Measurements from ENCODE around the gene PLCG2.

The PLCG2 gene

DNA sequence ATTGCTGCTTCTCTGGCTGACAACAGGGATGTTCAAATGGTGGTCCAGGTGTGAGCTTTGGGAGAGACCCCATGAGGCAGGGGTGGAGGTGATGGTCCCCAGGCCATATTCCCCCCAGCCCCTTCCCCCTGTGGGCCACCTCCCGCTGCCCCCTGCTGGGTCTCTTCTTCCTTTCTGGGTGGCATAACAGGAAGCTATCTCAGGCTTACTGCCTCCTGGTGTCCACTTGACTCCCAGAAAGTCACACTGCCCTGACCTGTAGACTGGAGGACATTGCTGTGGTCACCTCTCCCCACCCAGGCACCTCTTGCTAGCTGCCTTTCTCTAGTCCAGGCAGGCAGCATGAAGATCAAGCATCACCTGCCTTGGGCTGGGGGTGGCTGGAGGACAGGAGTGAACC lies 46.4 kb upstream of the PLCG2 start:
- no peak overlapping the region for H2BK5ac ChIP-seq (ENCODE audit: low read length)

GRCh38 chr16:81733295-81733694 lies 45.8 kb upstream of the PLCG2 start:
- H3K23ac ChIP-seq (ENCODE audit: low read depth, low read length, poor library complexity) = no peak overlapping the region
- H3K18ac ChIP-seq (ENCODE audit: low read length) = no peak overlapping the region
- no peak overlapping the region for H2BK120ac ChIP-seq (ENCODE audit: low read depth, low read length)
- no peak overlapping the region for H3K9ac ChIP-seq (ENCODE audit: low read depth, low read length, poor library complexity)
- no peak overlapping the region for H2AFZ ChIP-seq (ENCODE audit: low read length)
- H3K79me1 ChIP-seq (ENCODE audit: low read depth, low read length) = no peaks in the 10 kb centered on the region
- no peaks in the 10 kb centered on the region for H3K27me3 ChIP-seq (ENCODE audit: control insufficient read depth in 3 of 3, insufficient read depth in 3 of 3, low read depth in 1 of 3, low read length in 3 of 3)
- H3K4ac ChIP-seq (ENCODE audit: low read length) = no peak overlapping the region
- H2BK12ac ChIP-seq (ENCODE audit: low read length) = no peak overlapping the region
- no peak overlapping the region for H2BK15ac ChIP-seq (ENCODE audit: low read length)
- no peak overlapping the region for H2BK5ac ChIP-seq (ENCODE audit: low read length)
- 100% methylated on average over 1 of the region's 1 CpG; no CpG with 5 or more reads in 1 of the 2 donors for WGBS, 2 donors (ENCODE audit: extremely low coverage in 2 of 2, insufficient read length in 2 of 2, insufficient replicate concordance in 1 of 2)
- no peak overlapping the region for H3K4me2 ChIP-seq (ENCODE audit: insufficient read depth, low read length, poor library complexity, severe bottlenecking)
- no peaks in the 10 kb centered on the region for H3K36me3 ChIP-seq (replicated peaks in 1 of 2; ENCODE audit: control insufficient read depth in 2 of 2, insufficient read depth in 2 of 2, low read length in 2 of 2)
- peaks cover 0 to under 1% of the 10 kb centered on the region in 2 donors for H3K9me3 ChIP-seq (replicated peaks in 1 of 2; ENCODE audit: control insufficient read depth in 2 of 2, insufficient read depth in 1 of 2, low read depth in 1 of 2, low read length in 2 of 2)
- H3K14ac ChIP-seq (ENCODE audit: low read length) = no peak overlapping the region
- no peak overlapping the region for H4K91ac ChIP-seq (ENCODE audit: low read depth, low read length, poor library complexity)
- no peak overlapping the region for H3K27ac ChIP-seq (replicated peaks; ENCODE audit: low read length)
- no peak overlapping the region for H4K8ac ChIP-seq (ENCODE audit: low read depth, low read length)
- no peak overlapping the region for H3K4me3 ChIP-seq (ENCODE audit: low read length in 2 of 2)
- H2AK5ac ChIP-seq (ENCODE audit: low read depth, low read length) = no peak overlapping the region
- peaks cover 12 to 16% of the 10 kb centered on the region in 2 donors for H3K4me1 ChIP-seq (ENCODE audit: control insufficient read depth in 2 of 2, insufficient read depth in 1 of 2, low read depth in 1 of 2, low read length in 2 of 2)
- no peak for DNase-seq (ENCODE audit: low spot score)

More for the DNA sequence above, 46.4 kb upstream of the PLCG2 start:
- peak overlapping the region; percentile 16 for H3K18ac ChIP-seq (ENCODE audit: low read length)
- no peak overlapping the region for H2AFZ ChIP-seq (ENCODE audit: low read length)
- no peaks in the 10 kb centered on the region for H3K27me3 ChIP-seq (ENCODE audit: control insufficient read depth in 3 of 3, insufficient read depth in 3 of 3, low read depth in 1 of 3, low read length in 3 of 3)
- no peak overlapping the region for H4K8ac ChIP-seq (ENCODE audit: low read depth, low read length)
- H2BK120ac ChIP-seq (ENCODE audit: low read depth, low read length) = no peak overlapping the region
- no peaks in the 10 kb centered on the region for H3K79me1 ChIP-seq (ENCODE audit: low read depth, low read length)
- no peak overlapping the region for H3K23ac ChIP-seq (ENCODE audit: low read depth, low read length, poor library complexity)
- no peak overlapping the region for H2BK12ac ChIP-seq (ENCODE audit: low read length)
- H3K4me2 ChIP-seq (ENCODE audit: insufficient read depth, low read length, poor library complexity, severe bottlenecking) = no peak overlapping the region
- DNase-seq (ENCODE audit: low spot score) = no peak
- peak overlapping the region; percentile 16 for H2AK5ac ChIP-seq (ENCODE audit: low read depth, low read length)
- H3K9me3 ChIP-seq (replicated peaks in 1 of 2; ENCODE audit: control insufficient read depth in 2 of 2, insufficient read depth in 1 of 2, low read depth in 1 of 2, low read length in 2 of 2) = no peaks in the 10 kb centered on the region
- H3K14ac ChIP-seq (ENCODE audit: low read length) = no peak overlapping the region
- peaks cover 12 to 16% of the 10 kb centered on the region in 2 donors for H3K4me1 ChIP-seq (ENCODE audit: control insufficient read depth in 2 of 2, insufficient read depth in 1 of 2, low read depth in 1 of 2, low read length in 2 of 2)
- no peak overlapping the region for H3K27ac ChIP-seq (replicated peaks; ENCODE audit: low read length)
- no peaks in the 10 kb centered on the region for H3K36me3 ChIP-seq (replicated peaks in 1 of 2; ENCODE audit: control insufficient read depth in 2 of 2, insufficient read depth in 2 of 2, low read length in 2 of 2)
- no peak overlapping the region for H3K4me3 ChIP-seq (ENCODE audit: low read length in 2 of 2)
- no peak overlapping the region for H3K9ac ChIP-seq (ENCODE audit: low read depth, low read length, poor library complexity)
- H4K91ac ChIP-seq (ENCODE audit: low read depth, low read length, poor library complexity) = no peak overlapping the region
- WGBS, 2 donors (ENCODE audit: extremely low coverage in 2 of 2, insufficient read length in 2 of 2, insufficient replicate concordance in 1 of 2) = no CpG with 5 or more reads among the region's 1 CpG
- no peak overlapping the region for H2BK15ac ChIP-seq (ENCODE audit: low read length)
- no peak overlapping the region for H3K4ac ChIP-seq (ENCODE audit: low read length)

- no CpG with 5 or more reads among the region's 6 CpGs for WGBS, 2 donors (ENCODE audit: extremely low coverage in 2 of 2, insufficient read length in 2 of 2, insufficient replicate concordance in 1 of 2)
- no peak overlapping the region for H3K4me3 ChIP-seq (ENCODE audit: low read length in 2 of 2)
- H3K23ac ChIP-seq (ENCODE audit: low read depth, low read length, poor library complexity) = no peak overlapping the region
- H2AK5ac ChIP-seq (ENCODE audit: low read depth, low read length) = no peak overlapping the region
- H2BK15ac ChIP-seq (ENCODE audit: low read length) = peak overlapping the region; percentile 33
- no peak overlapping the region for H2BK120ac ChIP-seq (ENCODE audit: low read depth, low read length)
- peaks cover 12 to 16% of the 10 kb centered on the region in 2 donors for H3K4me1 ChIP-seq (ENCODE audit: control insufficient read depth in 2 of 2, insufficient read depth in 1 of 2, low read depth in 1 of 2, low read length in 2 of 2)
- H2BK5ac ChIP-seq (ENCODE audit: low read length) = no peak overlapping the region
- no peak overlapping the region for H3K9ac ChIP-seq (ENCODE audit: low read depth, low read length, poor library complexity)
- no peak overlapping the region for H4K8ac ChIP-seq (ENCODE audit: low read depth, low read length)
- no peaks in the 10 kb centered on the region for H3K27me3 ChIP-seq (ENCODE audit: control insufficient read depth in 3 of 3, insufficient read depth in 3 of 3, low read depth in 1 of 3, low read length in 3 of 3)
- no peak overlapping the region for H2AFZ ChIP-seq (ENCODE audit: low read length)
- no peak overlapping the region for H3K4me2 ChIP-seq (ENCODE audit: insufficient read depth, low read length, poor library complexity, severe bottlenecking)
- H3K14ac ChIP-seq (ENCODE audit: low read length) = no peak overlapping the region
- no peak for DNase-seq (ENCODE audit: low spot score)
- H4K91ac ChIP-seq (ENCODE audit: low read depth, low read length, poor library complexity) = no peak overlapping the region
- H3K4ac ChIP-seq (ENCODE audit: low read length) = no peak overlapping the region
- H3K79me1 ChIP-seq (ENCODE audit: low read depth, low read length) = no peaks in the 10 kb centered on the region
- peaks cover 0 to 2% of the 10 kb centered on the region in 2 donors for H3K9me3 ChIP-seq (replicated peaks in 1 of 2; ENCODE audit: control insufficient read depth in 2 of 2, insufficient read depth in 1 of 2, low read depth in 1 of 2, low read length in 2 of 2)
- no peak overlapping the region for H3K27ac ChIP-seq (replicated peaks; ENCODE audit: low read length)
- no peaks in the 10 kb centered on the region for H3K36me3 ChIP-seq (replicated peaks in 1 of 2; ENCODE audit: control insufficient read depth in 2 of 2, insufficient read depth in 2 of 2, low read length in 2 of 2)
- no peak overlapping the region for H3K18ac ChIP-seq (ENCODE audit: low read length)
- no peak overlapping the region for H2BK12ac ChIP-seq (ENCODE audit: low read length)
Observed at GRCh38 chr16:81734632-81735434, 44.3 kb upstream of the PLCG2 start.

DNA sequence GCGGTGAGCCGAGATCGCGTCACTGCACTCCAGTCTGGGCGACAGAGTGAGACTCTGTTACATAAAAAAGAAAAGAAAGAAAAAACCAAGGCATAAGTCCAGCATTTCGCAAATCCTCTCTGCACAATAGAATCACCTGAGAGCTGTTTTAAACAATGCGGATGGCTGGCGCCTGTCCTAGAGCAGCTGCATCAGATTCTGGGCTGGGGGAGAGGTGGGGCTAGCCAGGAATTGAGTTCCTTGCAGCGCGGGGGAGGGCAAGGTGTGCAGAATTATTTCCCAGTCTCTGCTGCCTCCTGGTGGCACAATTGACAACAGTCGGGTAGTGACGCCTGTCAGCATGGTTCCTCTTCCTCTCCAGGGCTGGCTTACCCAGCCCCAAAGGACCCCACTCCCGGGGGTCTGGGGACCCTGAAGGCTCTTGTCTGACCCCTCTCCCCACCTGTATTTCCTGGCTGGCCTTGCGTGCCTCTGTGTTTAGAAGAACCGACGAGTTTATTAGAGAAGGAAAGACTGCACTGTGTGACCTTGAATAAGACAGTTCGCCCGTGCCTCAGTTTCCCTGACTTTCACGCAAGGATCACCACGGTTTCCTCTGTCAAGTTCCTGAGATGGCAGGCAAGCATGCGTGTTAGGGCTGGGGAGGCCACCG lies 41.1 kb upstream of the PLCG2 start:
- no CpG with 5 or more reads among the region's 22 CpGs for WGBS, 2 donors (ENCODE audit: extremely low coverage in 2 of 2, insufficient read length in 2 of 2, insufficient replicate concordance in 1 of 2)
- Histone ChIP-seq H4K8ac (ENCODE audit: low read depth, low read length) (no peak overlapping the region), H2BK120ac (ENCODE audit: low read depth, low read length) (no peak overlapping the region), H2BK5ac (ENCODE audit: low read length) (no peak overlapping the region), H3K4me3 (ENCODE audit: low read length in 2 of 2) (no peak overlapping the region), H3K9me3 (replicated peaks in 1 of 2; ENCODE audit: control insufficient read depth in 2 of 2, insufficient read depth in 1 of 2, low read depth in 1 of 2, low read length in 2 of 2) (peaks cover 0 to 2% of the 10 kb centered on the region in 2 donors), H3K27ac (replicated peaks; ENCODE audit: low read length) (no peak overlapping the region), H4K91ac (ENCODE audit: low read depth, low read length, poor library complexity) (no peak overlapping the region), H2BK12ac (ENCODE audit: low read length) (peak overlapping the region; percentile 14), H2AFZ (ENCODE audit: low read length) (peak overlapping the region; percentile 63), H3K36me3 (replicated peaks in 1 of 2; ENCODE audit: control insufficient read depth in 2 of 2, insufficient read depth in 2 of 2, low read length in 2 of 2) (no peaks in the 10 kb centered on the region), H3K4me2 (ENCODE audit: insufficient read depth, low read length, poor library complexity, severe bottlenecking) (no peak overlapping the region), H3K9ac (ENCODE audit: low read depth, low read length, poor library complexity) (no peak overlapping the region), H3K79me1 (ENCODE audit: low read depth, low read length) (no peaks in the 10 kb centered on the region), H2BK15ac (ENCODE audit: low read length) (peak overlapping the region; percentile 15), H3K23ac (ENCODE audit: low read depth, low read length, poor library complexity) (no peak overlapping the region), H3K4me1 (ENCODE audit: control insufficient read depth in 2 of 2, insufficient read depth in 1 of 2, low read depth in 1 of 2, low read length in 2 of 2) (no peaks in the 10 kb centered on the region), H3K14ac (ENCODE audit: low read length) (no peak overlapping the region), H3K18ac (ENCODE audit: low read length) (peak overlapping the region; percentile 39), H2AK5ac (ENCODE audit: low read depth, low read length) (no peak overlapping the region), H3K27me3 (ENCODE audit: control insufficient read depth in 3 of 3, insufficient read depth in 3 of 3, low read depth in 1 of 3, low read length in 3 of 3) (no peaks in the 10 kb centered on the region), H3K4ac (ENCODE audit: low read length) (no peak overlapping the region)
- peak; percentile 76 for DNase-seq (ENCODE audit: low spot score)

Measured in neuronal stem cell (in vitro differentiated cells).